SKM-1 (cell line): ENCODE measurements around the gene THSD4.

Experiments
- DNase-seq: peaks from one replicate; lab custom pipeline; 2025; ENCODE audit not compliant: unreplicated experiment; lab: John Stamatoyannopoulos, UW

Gene THSD4

GRCh38 chr15:71634820-71635560, 519.7 kb downstream of the THSD4 start:
- DNase-seq: no peak

GRCh38 chr15:71635735-71636134, 520.5 kb downstream of the THSD4 start:
- no peak for DNase-seq

GRCh38 chr15:71638876-71639275, 523.6 kb downstream of the THSD4 start:
- DNase-seq: no peak

GRCh38 chr15:71639471-71639870, 524.2 kb downstream of the THSD4 start:
- DNase-seq: no peak

- no peak for DNase-seq
Measured at GRCh38 chr15:71643918-71644317, 528.6 kb downstream of the THSD4 start.

GRCh38 chr15:71646767-71647486, 531.7 kb downstream of the THSD4 start:
- no peak for DNase-seq

- DNase-seq: no peak
Measured at GRCh38 chr15:71647487-71647808, 532.2 kb downstream of the THSD4 start.

GRCh38 chr15:71648095-71648494, 532.8 kb downstream of the THSD4 start:
- DNase-seq: no peak

GRCh38 chr15:71649894-71650293, 534.6 kb downstream of the THSD4 start:
- DNase-seq: no peak

GRCh38 chr15:71650603-71651002, 535.3 kb downstream of the THSD4 start:
- no peak for DNase-seq

- DNase-seq: no peak
Measured at GRCh38 chr15:71651750-71652186, 536.5 kb downstream of the THSD4 start.

GRCh38 chr15:71654042-71654719, 538.9 kb downstream of the THSD4 start:
- DNase-seq: no peak

GRCh38 chr15:71654720-71655174, 539.5 kb downstream of the THSD4 start:
- DNase-seq: no peak

GRCh38 chr15:71656425-71656824, 541.2 kb downstream of the THSD4 start:
- DNase-seq: no peak

GRCh38 chr15:71657141-71657540, 541.9 kb downstream of the THSD4 start:
- DNase-seq: no peak

- no peak for DNase-seq
Measured at GRCh38 chr15:71658036-71658435, 542.8 kb downstream of the THSD4 start.

GRCh38 chr15:71658827-71659729, 543.8 kb downstream of the THSD4 start:
- DNase-seq: no peak

GRCh38 chr15:71659730-71660067, 544.4 kb downstream of the THSD4 start:
- no peak for DNase-seq

GRCh38 chr15:71660501-71660900, 545.2 kb downstream of the THSD4 start:
- no peak for DNase-seq

- no peak for DNase-seq
Measured at GRCh38 chr15:71662306-71662705, 547.0 kb downstream of the THSD4 start.

- no peak for DNase-seq
Measured at GRCh38 chr15:71664622-71665021, 549.4 kb downstream of the THSD4 start.
